ENCODE data around the gene RAD18. TPM values are rescaled to one million over a fixed set of nuclear protein-coding genes. Genes with fewer than 3 reads are reported as not detected.

Gene RAD18
- total RNA-seq, 1 donor: 28.1 TPM

GRCh38 chr3:8864402-8865350, 98.6 kb downstream of the RAD18 start:
- TF ChIP-seq, protein P1, sequence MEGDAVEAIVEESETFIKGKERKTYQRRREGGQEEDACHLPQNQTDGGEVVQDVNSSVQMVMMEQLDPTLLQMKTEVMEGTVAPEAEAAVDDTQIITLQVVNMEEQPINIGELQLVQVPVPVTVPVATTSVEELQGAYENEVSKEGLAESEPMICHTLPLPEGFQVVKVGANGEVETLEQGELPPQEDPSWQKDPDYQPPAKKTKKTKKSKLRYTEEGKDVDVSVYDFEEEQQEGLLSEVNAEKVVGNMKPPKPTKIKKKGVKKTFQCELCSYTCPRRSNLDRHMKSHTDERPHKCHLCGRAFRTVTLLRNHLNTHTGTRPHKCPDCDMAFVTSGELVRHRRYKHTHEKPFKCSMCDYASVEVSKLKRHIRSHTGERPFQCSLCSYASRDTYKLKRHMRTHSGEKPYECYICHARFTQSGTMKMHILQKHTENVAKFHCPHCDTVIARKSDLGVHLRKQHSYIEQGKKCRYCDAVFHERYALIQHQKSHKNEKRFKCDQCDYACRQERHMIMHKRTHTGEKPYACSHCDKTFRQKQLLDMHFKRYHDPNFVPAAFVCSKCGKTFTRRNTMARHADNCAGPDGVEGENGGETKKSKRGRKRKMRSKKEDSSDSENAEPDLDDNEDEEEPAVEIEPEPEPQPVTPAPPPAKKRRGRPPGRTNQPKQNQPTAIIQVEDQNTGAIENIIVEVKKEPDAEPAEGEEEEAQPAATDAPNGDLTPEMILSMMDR (IDR thresholded peaks at IDR 0.05; ENCODE audit: insufficient read depth, low read length): no peak
- DNase-seq (ENCODE audit: low read depth): no peak
- no peak overlapping the region for H3K4me3 ChIP-seq (ENCODE audit: low read depth, low read length)

DNA sequence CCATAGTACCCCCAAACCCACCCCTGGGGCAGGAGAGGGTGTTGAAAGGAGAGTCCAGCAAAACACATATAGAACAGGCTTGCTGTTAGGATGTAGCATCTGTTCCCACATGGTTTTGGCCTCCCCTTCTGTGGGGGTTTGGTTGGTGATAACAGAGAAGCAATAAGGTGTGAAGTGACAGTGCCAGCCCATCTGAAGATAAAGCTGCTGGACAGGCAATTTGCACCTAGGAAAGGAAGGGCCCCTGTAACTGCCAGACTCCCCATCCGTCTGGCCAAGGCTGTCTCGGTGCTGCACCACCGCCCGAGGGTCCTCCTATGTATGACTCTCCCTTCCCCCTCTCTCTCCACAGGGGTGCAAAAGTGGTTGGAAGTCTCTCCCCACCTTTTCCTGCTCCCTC, 99.4 kb downstream of the RAD18 start:
- TF ChIP-seq, protein P1 (IDR thresholded peaks at IDR 0.05; ENCODE audit: insufficient read depth, low read length): no peak
- DNase-seq (ENCODE audit: low read depth): no peak
- H3K4me3 ChIP-seq (ENCODE audit: low read depth, low read length): no peak overlapping the region

DNA sequence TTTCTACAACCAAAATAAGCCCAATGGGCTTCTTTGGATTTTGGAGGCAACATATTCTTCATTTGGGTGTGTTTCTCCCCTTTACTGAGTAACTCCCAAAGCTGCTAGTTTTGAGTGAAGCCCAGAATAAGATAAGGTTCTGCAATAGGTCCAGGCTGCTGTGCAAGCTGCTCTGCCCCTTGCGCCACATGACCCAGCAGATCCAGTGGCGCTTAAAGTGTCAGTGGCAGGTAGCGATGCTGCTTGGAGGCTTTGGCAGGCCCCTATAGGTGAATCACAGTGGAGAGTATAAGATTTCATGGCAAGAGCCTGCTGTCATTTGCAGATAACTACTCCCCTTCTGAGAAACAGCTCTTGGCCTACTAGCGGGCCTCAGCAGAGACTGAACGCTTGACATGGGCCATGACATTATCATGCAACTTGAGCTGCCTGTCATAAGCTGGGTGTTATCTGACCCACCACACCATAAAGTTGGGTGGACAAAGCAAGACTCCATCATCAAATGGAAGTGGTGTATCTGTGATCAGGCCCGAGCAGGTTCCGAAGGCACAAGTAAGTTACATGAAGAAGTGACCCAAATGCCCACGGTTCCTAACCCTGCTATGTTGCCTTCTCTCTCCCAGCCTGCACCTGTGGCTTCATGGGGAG, 105.4 kb downstream of the RAD18 start:
- H3K4me3 ChIP-seq (ENCODE audit: low read depth, low read length): no peak overlapping the region
- TF ChIP-seq, protein P1 (IDR thresholded peaks at IDR 0.05; ENCODE audit: insufficient read depth, low read length): no peak
- DNase-seq (ENCODE audit: low read depth): no peak

DNA sequence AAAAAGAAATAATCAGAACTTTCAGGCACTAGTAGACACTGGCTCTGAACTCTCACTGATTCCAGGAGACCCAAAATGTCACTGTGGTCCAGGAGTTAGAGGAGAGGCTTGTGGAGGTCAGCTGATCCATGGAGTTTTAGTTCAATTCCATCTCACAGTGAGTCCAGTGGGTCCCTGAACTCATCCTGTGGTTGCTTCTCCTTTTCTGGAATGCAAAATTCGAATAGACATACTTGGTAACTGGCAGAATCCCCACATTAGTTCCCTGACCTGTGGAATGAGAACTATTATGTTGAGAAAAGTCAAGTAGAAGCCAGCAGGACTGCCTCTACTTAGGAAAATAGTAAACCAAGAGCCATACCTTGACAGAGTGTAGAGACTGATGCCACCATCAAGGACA, 106.6 kb downstream of the RAD18 start:
- H3K4me3 ChIP-seq (ENCODE audit: low read depth, low read length): no peak overlapping the region
- TF ChIP-seq, protein P1 (IDR thresholded peaks at IDR 0.05; ENCODE audit: insufficient read depth, low read length): no peak
- DNase-seq (ENCODE audit: low read depth): peak; percentile 66

GRCh38 chr3:8856071-8856470, 107.2 kb downstream of the RAD18 start:
- DNase-seq (ENCODE audit: low read depth): no peak
- H3K4me3 ChIP-seq (ENCODE audit: low read depth, low read length): no peak overlapping the region
- TF ChIP-seq, protein P1 (IDR thresholded peaks at IDR 0.05; ENCODE audit: insufficient read depth, low read length): no peak

- TF ChIP-seq, protein P1 (IDR thresholded peaks at IDR 0.05; ENCODE audit: insufficient read depth, low read length): no peak
- DNase-seq (ENCODE audit: low read depth): peak; percentile 62
- no peak overlapping the region for H3K4me3 ChIP-seq (ENCODE audit: low read depth, low read length)
Measured at GRCh38 chr3:8854656-8855055, 108.6 kb downstream of the RAD18 start.
